ENCODE measurements around the gene EHD2. TPM values are rescaled to one million over a fixed set of nuclear protein-coding genes. Genes with fewer than 3 reads are reported as not detected.
A peak's percentile ranks its signal among the peaks of the same experiment; 100 is the strongest.

EHD2 gene
- total and polyA plus RNA-seq, 9 donors, result 28.0 to 162 (median 102) TPM

GRCh38 chr19:47704024-47704423, 9.2 kb upstream of the EHD2 start:
- H3K4me3 ChIP-seq, result no peak overlapping the region
- H3K27me3 ChIP-seq, result no peaks in the 10 kb centered on the region
- no peak overlapping the region for H3K27ac ChIP-seq
- H3K36me3 ChIP-seq, result no peaks in the 10 kb centered on the region
- TF ChIP-seq POLR2A (IDR thresholded peaks at IDR 0.05) (no peak), EP300 (IDR thresholded peaks at IDR 0.05) (no peak)
- TF ChIP-seq, protein P1, sequence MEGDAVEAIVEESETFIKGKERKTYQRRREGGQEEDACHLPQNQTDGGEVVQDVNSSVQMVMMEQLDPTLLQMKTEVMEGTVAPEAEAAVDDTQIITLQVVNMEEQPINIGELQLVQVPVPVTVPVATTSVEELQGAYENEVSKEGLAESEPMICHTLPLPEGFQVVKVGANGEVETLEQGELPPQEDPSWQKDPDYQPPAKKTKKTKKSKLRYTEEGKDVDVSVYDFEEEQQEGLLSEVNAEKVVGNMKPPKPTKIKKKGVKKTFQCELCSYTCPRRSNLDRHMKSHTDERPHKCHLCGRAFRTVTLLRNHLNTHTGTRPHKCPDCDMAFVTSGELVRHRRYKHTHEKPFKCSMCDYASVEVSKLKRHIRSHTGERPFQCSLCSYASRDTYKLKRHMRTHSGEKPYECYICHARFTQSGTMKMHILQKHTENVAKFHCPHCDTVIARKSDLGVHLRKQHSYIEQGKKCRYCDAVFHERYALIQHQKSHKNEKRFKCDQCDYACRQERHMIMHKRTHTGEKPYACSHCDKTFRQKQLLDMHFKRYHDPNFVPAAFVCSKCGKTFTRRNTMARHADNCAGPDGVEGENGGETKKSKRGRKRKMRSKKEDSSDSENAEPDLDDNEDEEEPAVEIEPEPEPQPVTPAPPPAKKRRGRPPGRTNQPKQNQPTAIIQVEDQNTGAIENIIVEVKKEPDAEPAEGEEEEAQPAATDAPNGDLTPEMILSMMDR (IDR thresholded peaks at IDR 0.05), result no peak
- intact Hi-C loops (cut with DNase I), result loop anchor here in 1 of 4 donors (5.0 to 10.0 kb wide), 2 partner anchors 189 to 412 kb away; partner anchors contain the start of gene NAPA
- no peak for DNase-seq
- no peaks in the 10 kb centered on the region for H3K9me3 ChIP-seq
- H3K4me1 ChIP-seq (ENCODE audit: insufficient read depth), result peaks cover 3% of the 10 kb centered on the region
- WGBS, 3 donors, result 17 to 47% (median 29%) methylated on average over 11 of the region's 11 CpGs

DNA sequence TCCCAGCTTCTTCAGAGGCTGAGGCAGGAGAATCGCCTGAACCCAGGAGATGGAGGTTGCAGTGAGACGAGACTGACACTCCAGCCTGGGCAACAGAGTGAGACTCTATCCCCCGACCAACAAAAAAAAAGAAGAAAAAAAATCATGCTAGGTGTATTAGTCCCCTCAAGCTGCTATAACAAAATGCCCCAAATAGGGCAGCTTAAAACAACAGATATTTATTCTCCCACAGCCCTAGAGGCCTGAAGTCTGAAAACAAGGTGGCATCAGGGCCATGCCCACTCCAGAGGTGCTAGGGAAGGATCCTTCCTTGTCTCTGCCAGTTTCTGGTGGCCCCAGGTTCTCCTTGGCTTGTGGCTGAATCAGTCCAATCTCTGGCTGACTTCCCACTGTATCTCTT, 8.6 kb upstream of the EHD2 start:
- Histone ChIP-seq H3K4me3 (no peak overlapping the region), H3K36me3 (no peaks in the 10 kb centered on the region), H3K27me3 (no peaks in the 10 kb centered on the region), H3K9me3 (no peaks in the 10 kb centered on the region), H3K4me1 (ENCODE audit: insufficient read depth) (peaks cover 3% of the 10 kb centered on the region), H3K27ac (no peak overlapping the region)
- TF ChIP-seq, protein P1 (IDR thresholded peaks at IDR 0.05), result no peak
- TF ChIP-seq EP300 (IDR thresholded peaks at IDR 0.05) (no peak), POLR2A (IDR thresholded peaks at IDR 0.05) (no peak)
- no peak for DNase-seq
- 93 to 97% (median 96%) methylated on average over 3 of the region's 3 CpGs for WGBS, 3 donors
- intact Hi-C loops (cut with DNase I), result loop anchor here in 1 of 4 donors (5.0 to 10.0 kb wide), 2 partner anchors 190 to 412 kb away; partner anchors contain the start of gene NAPA

DNA sequence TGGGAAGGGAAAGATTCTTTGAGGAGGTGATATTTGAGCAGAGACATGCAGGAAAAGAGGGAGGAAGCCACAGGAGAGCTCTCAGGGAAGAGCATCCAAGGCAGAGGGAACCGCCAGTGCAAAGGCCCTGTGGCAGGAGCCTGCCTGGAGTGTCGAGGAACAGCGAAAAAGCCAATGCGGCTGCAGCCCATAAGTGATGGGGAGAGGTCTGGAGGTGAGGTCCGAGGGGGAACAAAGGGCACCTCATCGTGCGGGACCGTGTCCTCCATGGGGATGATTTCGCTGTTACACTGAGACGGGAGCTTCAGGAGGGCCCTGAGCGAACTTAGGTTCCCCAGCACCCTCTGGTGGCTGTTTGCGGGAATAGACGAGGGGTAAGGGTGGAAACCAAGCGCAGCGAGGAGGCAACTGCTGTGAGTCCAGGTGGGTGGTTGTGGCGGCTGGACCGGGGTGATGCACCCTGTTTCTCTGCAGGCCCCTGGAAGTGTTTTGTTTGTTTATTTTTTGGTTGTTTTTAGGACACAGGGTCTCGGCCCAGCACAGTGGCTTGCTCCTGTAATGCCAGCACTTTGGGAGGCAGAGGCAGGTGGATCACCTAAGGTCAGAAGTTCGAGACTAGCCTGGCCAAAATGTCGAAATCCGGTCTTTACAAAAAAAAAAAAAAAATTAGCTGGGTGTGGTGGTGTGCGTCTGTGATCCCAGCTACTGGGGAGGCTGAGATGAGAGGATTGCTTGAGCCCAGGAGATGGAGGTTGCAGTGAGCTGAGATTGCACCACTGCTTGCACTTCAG, 5.9 kb upstream of the EHD2 start:
- H3K27me3 ChIP-seq, result no peaks in the 10 kb centered on the region
- H3K4me1 ChIP-seq (ENCODE audit: insufficient read depth), result peaks cover 3% of the 10 kb centered on the region
- TF ChIP-seq EP300 (IDR thresholded peaks at IDR 0.05) (no peak), POLR2A (IDR thresholded peaks at IDR 0.05) (no peak)
- TF ChIP-seq, protein P1 (IDR thresholded peaks at IDR 0.05), result peak; percentile 11 to 79 (median 65)
- no peaks in the 10 kb centered on the region for H3K9me3 ChIP-seq
- intact Hi-C loops (cut with DNase I), result loop anchor here in 1 of 4 donors (10.0 kb wide), 1 partner anchor 193 kb away; the partner anchor contains the start of gene NAPA
- 16 to 20% (median 19%) methylated on average over 22 of the region's 22 CpGs for WGBS, 3 donors
- no peaks in the 10 kb centered on the region for H3K36me3 ChIP-seq
- H3K4me3 ChIP-seq, result no peak overlapping the region
- no peak overlapping the region for H3K27ac ChIP-seq
- DNase-seq, result peak in 4 of 5 donors; percentile 57 to 77 (median 74)

- intact Hi-C loops (cut with DNase I), result loop anchor here in 3 of 4 donors (2.0 to 10.0 kb wide), 3 partner anchors 33 to 76 kb away; partner anchors contain the start of gene NOP53 (in 1 of the 3)
- H3K36me3 ChIP-seq, result no peaks in the 10 kb centered on the region
- no peaks in the 10 kb centered on the region for H3K27me3 ChIP-seq
- TF ChIP-seq EP300 (IDR thresholded peaks at IDR 0.05) (no peak), POLR2A (IDR thresholded peaks at IDR 0.05) (no peak)
- TF ChIP-seq, protein P1 (IDR thresholded peaks at IDR 0.05), result no peak
- no peak overlapping the region for H3K4me3 ChIP-seq
- WGBS, 3 donors, result 71 to 78% (median 75%) methylated on average over 8 of the region's 8 CpGs
- H3K9me3 ChIP-seq, result no peaks in the 10 kb centered on the region
- no peak overlapping the region for H3K27ac ChIP-seq
- peaks cover 11% of the 10 kb centered on the region for H3K4me1 ChIP-seq (ENCODE audit: insufficient read depth)
- no peak for DNase-seq
These were observed 1.5 kb upstream of the EHD2 start for GRCh38 chr19:47711652-47712242.

Data from ovary (tissue), 9 donors.